ENCODE results near the gene EXOC6B.

The EXOC6B gene

GRCh38 chr2:72275084-72275483, 550.7 kb downstream of the EXOC6B start:
- no peak for DNase-seq (ENCODE audit: low read depth, low spot score)

DNA sequence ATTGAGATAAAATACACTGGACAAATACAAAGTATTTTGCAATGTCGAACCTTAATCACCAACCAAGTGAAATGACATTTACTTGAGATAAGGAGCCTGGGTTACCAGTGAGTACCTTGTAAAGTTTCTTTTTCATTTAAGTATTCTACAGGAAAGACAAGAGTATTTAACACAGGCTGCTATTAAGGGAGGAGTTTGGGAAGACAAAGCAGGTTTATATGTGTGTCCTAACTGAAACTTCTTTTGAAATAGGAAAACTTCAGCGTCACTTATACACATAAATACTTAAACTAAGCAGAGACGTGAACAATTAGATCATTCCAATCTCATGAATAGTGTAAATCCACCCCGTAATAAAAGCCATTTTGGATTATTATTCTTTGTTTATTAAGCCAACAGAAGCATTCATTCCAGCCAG, 551.4 kb downstream of the EXOC6B start:
- DNase-seq (ENCODE audit: low read depth, low spot score), result no peak

- no peak for DNase-seq (ENCODE audit: low read depth, low spot score)
These were observed 552.4 kb downstream of the EXOC6B start for GRCh38 chr2:72273384-72273783.

DNA sequence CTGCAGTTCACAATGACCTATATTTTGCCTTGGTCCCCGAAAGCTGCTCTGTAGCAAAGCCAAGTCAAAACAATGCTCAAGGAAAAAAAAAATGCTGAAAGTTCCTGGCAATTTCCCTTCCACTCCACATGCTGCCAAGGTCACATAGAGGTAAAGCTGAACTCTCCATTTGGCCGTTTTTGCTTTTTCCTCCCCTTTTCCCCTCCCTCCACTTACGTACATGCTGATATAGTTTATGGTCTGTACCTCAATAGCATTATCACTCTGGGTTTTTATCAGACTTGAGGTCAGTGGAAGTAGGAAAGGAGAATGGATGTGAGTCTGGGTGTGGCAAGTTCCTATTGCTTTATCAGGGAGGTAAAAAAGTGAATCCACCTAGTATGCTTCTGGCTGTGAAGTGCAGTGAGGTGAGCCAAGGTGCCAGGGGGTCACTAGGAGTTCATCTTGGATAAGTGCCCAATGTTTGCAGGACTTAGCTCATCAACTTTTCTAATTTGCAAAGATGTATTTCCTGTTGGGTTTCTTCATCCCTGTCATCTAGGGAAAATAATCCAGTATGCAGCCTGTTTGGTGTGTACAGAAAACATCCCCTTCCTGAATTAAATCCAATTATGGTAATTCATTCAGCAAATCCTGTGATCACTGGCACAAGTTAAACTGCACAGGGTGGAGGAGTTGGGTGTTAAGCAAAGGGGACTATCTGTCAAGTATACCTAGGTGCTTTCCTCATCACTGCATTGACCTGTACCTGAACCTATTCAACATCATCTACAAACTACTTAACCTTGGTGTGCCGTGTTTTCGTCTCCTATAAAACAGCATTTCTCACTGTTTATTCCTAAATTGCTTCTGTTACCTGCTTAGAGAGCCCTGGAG, 553.8 kb downstream of the EXOC6B start:
- no peak for DNase-seq (ENCODE audit: low read depth, low spot score)

DNA sequence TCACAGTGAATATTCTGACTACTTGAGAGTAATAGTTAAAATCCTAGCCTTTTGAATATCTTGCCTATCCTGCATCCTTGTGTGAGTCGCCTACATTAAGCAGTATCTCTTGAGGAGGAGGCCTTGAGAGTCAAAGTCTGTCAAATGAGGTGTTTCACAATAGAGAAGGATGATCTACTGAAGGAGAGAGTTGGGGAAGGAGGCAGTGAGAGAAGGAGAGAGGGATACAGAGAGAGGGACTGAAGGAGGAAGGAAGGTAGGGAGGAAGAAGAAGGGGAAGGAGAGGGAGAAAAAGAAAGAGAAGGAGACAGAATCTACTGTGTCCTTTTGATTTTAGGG, 554.6 kb downstream of the EXOC6B start:
- no peak for DNase-seq (ENCODE audit: low read depth, low spot score)

- no peak for DNase-seq (ENCODE audit: low read depth, low spot score)
These were observed 555.1 kb downstream of the EXOC6B start for GRCh38 chr2:72270556-72271275.

- no peak for DNase-seq (ENCODE audit: low read depth, low spot score)
These were observed 562.1 kb downstream of the EXOC6B start for GRCh38 chr2:72263776-72264060.

DNA sequence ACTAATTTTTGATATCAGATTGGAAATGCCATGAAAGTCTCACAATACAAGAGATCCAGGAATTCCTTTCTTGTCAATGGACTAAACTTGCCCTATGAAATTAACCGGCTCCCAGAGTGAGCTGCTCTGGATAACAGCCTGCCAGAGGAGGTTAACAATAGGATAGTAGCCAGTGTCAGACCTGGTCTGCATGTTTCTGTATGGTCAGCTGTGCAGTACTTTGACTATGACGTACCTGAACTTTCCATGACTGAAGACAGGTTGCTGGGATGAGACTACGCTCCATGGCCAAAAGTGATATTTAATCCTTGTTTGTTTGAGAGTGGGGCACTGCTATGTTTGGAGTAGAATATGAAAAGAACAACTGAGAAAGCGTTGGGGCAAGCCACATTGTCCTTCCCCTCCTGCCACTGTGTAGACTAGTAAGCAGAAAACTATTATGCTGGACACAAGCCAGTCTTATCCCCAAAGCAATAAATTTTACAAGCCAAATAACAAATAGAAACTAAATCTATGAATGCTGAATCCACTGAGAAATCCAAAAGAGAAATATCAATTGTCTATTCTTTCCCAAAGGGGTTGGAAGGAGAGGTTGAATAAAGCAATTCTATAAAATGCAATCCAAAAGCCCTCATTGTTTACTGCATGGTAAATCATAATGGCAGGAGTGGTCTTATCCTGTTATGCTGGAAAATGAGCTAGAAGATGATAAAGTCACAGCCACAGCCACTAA, 562.6 kb downstream of the EXOC6B start:
- DNase-seq (ENCODE audit: low read depth, low spot score), result no peak

DNA sequence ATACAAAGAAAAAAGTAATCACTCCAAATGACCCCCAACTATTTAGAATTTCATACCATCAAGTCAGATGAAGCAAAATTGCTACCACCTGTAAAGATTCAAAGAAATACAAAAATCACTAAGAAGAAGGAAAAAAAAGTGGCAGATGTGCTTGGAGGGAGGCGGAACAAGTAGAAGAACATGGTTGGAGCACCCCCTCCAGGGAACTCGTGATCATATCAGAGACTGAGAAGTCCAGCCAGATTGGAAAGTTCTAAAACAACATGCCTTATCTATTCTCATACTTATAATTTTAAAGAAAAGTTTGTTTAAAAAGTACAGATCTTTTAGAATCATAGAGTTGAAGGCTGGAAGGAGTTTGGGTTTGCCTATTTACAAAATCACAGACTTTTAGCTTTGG, 564.8 kb downstream of the EXOC6B start:
- no peak for DNase-seq (ENCODE audit: low read depth, low spot score)

DNA sequence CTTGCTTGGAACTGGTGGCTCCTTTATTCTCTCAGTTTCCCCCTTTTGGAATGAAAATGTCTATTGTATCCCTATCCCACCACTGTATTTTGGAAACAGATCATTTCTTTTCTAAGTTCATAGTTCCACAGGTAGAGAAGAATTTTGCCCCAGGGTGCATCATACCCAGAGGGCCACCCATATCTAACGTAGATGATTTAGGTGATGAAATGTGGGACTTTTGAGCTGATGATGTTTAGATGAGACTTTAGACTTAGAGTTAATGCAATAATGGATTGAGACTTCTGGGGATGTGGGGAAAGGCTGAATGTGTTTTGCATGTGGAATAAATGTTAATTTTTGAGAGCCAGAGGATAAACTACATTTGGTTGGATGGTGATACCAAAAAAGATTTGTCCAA, 570.3 kb downstream of the EXOC6B start:
- DNase-seq (ENCODE audit: low read depth, low spot score), result no peak

- no peak for DNase-seq (ENCODE audit: low read depth, low spot score)
These were observed 570.9 kb downstream of the EXOC6B start for GRCh38 chr2:72254831-72255451.

DNA sequence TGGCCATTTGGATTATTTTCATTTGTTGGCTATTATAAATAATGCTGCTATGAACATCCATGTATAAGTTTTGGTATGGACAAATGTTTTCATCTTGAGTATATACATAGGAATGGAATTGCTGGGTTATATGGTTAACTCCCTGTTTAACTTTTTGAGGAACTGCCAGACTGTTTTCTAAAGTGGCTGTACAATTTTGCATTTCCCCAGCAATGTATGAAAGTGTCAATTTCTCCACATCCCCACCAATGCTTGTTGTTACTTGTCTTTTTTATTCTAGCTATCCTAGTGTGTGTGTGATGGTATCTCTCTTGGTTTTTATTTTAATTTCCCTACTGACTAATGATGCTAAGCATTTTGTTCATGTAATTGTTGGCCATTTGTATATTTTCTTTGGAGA, 587.5 kb downstream of the EXOC6B start:
- no peak for DNase-seq (ENCODE audit: low read depth, low spot score)

GRCh38 chr2:72237549-72237948, 588.3 kb downstream of the EXOC6B start:
- DNase-seq (ENCODE audit: low read depth, low spot score), result no peak

DNA sequence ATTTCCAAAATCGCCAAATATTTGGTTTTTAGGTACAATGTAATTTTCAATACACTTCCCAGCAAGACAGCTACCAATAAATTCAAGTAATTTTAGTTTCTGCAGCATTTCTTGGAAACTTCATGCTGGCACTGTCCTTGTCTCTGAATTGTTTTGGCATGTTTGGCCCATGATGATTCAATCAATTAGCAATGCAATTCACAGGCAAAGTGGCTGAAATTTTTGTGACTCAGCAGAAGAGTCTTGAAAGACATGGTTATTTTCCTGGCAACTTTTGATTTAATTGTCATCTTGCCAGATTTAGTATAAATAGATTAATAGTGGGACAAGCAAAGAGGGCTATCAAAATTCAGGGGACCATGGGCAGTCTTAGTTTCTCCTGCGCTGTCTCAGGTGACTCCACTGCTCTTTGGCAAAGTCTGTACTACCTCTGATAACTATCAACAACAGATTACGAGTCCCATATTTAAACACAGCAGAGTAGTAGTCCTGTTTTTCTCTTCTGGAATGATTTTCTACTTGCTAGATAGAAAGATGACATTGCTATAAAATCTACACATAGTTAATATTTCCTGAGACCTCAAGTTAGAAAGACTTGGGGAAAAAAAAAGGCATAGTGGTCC, 589.3 kb downstream of the EXOC6B start:
- DNase-seq (ENCODE audit: low read depth, low spot score), result no peak

GRCh38 chr2:72235497-72236415, 590.1 kb downstream of the EXOC6B start:
- no peak for DNase-seq (ENCODE audit: low read depth, low spot score)

DNA sequence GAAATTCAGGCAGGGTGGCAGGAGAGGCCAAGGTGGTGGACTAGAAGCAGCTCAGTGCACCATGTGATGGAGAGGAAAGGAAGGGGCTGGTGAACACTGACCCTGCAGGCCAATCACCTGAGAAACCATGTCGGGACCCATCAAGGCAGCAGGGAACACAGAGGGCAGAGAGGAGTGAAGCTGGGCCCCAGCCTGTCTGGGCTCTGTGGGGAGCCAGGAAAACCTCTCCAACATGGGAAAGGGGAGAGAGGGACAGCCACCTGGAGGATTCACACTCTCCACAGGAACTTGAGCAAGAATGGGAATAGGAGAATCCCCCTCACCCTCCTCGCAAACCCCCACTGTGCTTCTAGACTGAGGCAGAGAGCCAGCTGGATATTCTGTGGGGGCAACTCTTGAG, 592.6 kb downstream of the EXOC6B start:
- no peak for DNase-seq (ENCODE audit: low read depth, low spot score)

GRCh38 chr2:72222829-72223564, 602.8 kb downstream of the EXOC6B start:
- DNase-seq (ENCODE audit: low read depth, low spot score), result no peak

DNA sequence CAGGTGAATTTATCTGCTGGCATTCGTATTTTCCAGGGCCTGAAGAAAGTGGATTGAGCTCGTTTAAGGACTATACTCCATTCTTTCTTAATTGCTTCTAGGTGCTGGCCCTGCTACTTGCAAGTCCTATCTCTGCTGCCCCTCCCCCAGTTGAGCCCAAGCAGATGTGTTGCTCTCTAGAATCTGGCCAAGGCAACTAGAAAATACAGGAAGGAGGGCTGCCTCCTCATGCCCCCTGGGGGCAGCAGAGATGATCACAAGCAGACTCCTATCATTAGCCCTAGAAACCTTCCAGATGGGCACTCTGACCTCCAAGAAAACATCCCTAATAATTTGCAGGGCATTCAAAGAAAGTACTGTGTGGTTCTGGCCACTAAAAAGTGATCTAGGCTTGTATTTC, 605.7 kb downstream of the EXOC6B start:
- DNase-seq (ENCODE audit: low read depth, low spot score), result no peak

DNA sequence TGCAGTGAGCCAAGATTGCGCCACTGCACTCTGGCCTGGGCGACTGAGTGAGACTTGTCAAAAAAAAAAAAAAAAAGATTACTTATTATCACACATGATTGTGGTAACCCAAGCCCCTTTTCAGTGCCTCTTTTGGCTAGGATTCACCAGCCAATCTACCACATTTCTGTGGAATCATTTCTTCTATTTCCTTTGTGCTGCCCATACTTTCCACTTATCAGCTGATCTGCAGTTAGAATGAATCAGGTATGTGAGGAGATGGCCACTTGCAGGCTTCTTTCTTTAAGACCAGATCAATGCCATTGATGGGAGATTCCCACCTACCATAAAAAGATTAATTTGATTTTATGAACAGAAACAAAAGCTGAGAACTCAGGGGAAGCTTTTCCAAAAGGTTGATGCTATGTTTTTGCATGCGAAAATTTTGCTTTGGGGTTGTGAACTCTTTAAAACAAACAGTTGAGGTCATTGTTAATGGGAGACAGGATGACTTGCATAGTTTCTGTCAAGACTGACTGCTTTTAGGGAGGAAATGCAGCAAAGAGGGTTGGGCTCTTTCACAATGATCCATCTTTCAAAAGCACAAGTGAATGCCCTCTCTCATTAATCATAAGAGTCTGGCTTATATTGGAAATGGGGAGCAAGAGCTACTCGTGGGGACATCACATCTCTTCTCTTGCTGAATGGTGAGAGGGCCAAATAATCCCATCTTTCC, 611.2 kb downstream of the EXOC6B start:
- no peak for DNase-seq (ENCODE audit: low read depth, low spot score)

Data from brain pericyte (primary cell).